ENCODE measurements around the gene CEP350. TPM values are rescaled to one million over a fixed set of nuclear protein-coding genes. Genes with fewer than 3 reads are reported as not detected.

CEP350 gene, protein sequence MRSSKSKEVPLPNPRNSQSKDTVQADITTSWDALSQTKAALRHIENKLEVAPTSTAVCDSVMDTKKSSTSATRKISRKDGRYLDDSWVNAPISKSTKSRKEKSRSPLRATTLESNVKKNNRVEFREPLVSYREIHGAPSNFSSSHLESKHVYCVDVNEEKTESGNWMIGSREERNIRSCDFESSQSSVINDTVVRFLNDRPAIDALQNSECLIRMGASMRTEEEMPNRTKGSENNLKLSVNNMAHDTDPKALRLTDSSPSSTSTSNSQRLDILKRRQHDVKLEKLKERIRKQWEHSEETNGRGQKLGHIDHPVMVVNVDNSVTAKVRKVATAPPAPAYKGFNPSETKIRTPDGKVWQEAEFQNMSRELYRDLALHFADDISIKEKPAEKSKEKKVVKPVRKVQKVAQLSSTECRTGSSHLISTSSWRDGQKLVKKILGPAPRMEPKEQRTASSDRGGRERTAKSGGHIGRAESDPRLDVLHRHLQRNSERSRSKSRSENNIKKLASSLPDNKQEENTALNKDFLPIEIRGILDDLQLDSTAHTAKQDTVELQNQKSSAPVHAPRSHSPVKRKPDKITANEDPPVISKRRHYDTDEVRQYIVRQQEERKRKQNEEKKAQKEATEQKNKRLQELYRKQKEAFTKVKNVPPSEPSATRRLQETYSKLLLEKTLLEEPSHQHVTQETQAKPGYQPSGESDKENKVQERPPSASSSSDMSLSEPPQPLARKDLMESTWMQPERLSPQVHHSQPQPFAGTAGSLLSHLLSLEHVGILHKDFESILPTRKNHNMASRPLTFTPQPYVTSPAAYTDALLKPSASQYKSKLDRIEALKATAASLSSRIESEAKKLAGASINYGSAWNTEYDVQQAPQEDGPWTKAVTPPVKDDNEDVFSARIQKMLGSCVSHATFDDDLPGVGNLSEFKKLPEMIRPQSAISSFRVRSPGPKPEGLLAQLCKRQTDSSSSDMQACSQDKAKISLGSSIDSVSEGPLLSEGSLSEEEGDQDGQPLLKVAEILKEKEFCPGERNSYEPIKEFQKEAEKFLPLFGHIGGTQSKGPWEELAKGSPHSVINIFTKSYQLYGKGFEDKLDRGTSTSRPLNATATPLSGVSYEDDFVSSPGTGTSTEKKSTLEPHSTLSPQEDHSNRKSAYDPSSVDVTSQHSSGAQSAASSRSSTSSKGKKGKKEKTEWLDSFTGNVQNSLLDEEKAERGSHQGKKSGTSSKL (N-terminal part only)
- polyA plus RNA-seq (2013) = 12.5 and 12.7 TPM in 2 replicates

DNA sequence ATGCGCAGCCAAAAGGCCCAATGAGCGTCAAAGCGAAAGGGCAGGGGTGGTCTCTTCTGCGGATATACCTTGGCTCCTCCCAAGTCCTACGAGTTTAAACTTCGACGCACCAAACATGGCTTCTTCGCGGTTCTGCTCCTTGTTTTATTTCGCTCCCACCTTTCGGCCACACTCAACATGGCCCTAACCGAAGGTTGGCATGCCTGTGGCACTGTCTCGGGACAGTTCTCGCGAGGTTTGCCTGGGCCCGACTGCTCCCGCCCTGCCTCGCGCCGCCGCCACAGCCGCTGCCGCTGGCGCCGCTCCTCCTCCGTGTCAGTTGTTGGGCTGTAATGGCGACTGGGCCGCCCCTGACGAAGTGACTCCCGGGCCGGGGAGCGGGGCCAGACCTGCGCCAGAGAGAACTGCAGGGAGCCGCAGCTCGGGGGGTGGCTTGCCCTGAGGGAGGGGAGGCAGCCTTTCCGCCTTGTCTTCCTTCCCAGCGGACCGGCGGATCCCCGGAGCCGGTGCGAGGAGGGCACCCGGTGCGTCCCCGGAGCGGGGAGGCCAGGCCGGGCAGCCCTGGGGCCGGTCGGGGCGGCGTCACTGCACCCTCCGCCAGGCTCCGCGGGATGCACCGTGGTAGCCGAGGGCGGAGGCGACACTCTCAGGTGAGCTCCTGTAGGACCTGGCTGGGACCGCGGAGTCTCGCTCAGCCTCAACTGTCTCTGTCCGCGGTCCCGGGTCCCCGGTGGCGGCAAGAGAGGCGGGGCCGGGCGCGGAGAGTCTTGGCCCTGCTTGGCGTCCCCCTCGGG is at the start of gene CEP350:
Gene CEP350 (plus strand): TSS at position 318 of the 794 bp plus-strand sequence. CDS start 31,372 bp downstream, outside the sequence.
- Histone ChIP-seq H2BK12ac (ENCODE audit: low read length) (no peak within 1 kb of the TSS), H3K79me2 (ENCODE audit: control insufficient read depth, insufficient read depth, low read length, poor library complexity) (peaks cover 6% of the 10 kb centered on the region), H2BK120ac (ENCODE audit: insufficient read depth, low read length, poor library complexity) (peak within 1 kb of the TSS; percentile 59), H3K14ac (ENCODE audit: low read length) (peak within 1 kb of the TSS; percentile 93), H3K18ac (ENCODE audit: low read length) (peak within 1 kb of the TSS; percentile 84), H3K9me3 (ENCODE audit: insufficient read depth, low read depth, low read length) (no peaks in the 10 kb centered on the region), H3K4me3 (ENCODE audit: low read depth, low read length) (peak within 1 kb of the TSS; percentile 98), H3K9ac (ENCODE audit: low read length) (peak within 1 kb of the TSS; percentile 96), H3K36me3 (ENCODE audit: control insufficient read depth in 1 of 2, insufficient read depth in 2 of 2, low read length in 2 of 2) (no peaks in the 10 kb centered on the region), H4K91ac (ENCODE audit: low read depth, low read length) (peak within 1 kb of the TSS; percentile 88), H3K27ac (ENCODE audit: low read depth, low read length) (peak within 1 kb of the TSS; percentile 84), H4K12ac (ENCODE audit: low read depth, low read length) (peak within 1 kb of the TSS; percentile 79), H3K4ac (ENCODE audit: low read depth, low read length) (peak within 1 kb of the TSS; percentile 66), H2AFZ (ENCODE audit: insufficient read depth, low read length, poor library complexity) (peak within 1 kb of the TSS; percentile 83), H3K4me2 (ENCODE audit: low read length) (peak within 1 kb of the TSS; percentile 82), H2AK5ac (ENCODE audit: low read length) (no peak within 1 kb of the TSS), H4K8ac (ENCODE audit: low read depth, low read length) (peak within 1 kb of the TSS; percentile 94), H3K23ac (ENCODE audit: low read length) (no peak within 1 kb of the TSS), H3K27me3 (ENCODE audit: insufficient read depth, low read length) (no peaks in the 10 kb centered on the region), H3K4me1 (ENCODE audit: control insufficient read depth in 1 of 2, insufficient read depth in 2 of 2, low read length in 2 of 2) (no peaks in the 10 kb centered on the region), H3K79me1 (ENCODE audit: low read length) (peaks cover 6% of the 10 kb centered on the region), H2BK5ac (ENCODE audit: low read depth, low read length, poor library complexity) (peak within 1 kb of the TSS; percentile 83)
- peak; percentile 99 to 100 for DNase-seq
- no CpG with 5 or more reads among the region's 72 CpGs for WGBS (ENCODE audit: extremely low coverage, insufficient coverage, insufficient read length)

DNA sequence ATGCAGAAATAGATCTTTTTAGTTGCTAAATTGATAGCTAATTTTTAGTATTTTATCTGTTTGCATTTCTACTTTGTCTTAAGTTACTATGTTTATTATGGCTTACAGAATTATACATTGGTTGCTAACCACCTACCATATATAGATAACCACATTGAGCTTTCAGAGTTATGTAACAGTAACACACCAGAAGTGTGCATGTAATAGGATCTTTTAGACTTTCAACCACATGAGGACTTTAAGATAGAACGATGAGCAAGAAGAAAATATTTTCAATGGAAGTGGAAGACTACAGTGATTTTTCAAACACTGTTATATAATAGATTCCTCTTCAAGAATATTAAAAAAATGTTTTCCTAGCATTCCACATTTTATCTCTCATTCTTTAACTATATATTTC is 43.7 kb upstream of the CEP350 start:
- no peak overlapping the region for H3K18ac ChIP-seq (ENCODE audit: low read length)
- H4K91ac ChIP-seq (ENCODE audit: low read depth, low read length) = no peak overlapping the region
- H4K8ac ChIP-seq (ENCODE audit: low read depth, low read length) = no peak overlapping the region
- no peak overlapping the region for H3K23ac ChIP-seq (ENCODE audit: low read length)
- no peak overlapping the region for H3K27ac ChIP-seq (ENCODE audit: low read depth, low read length)
- no peak overlapping the region for H3K9ac ChIP-seq (ENCODE audit: low read length)
- no peaks in the 10 kb centered on the region for H3K79me2 ChIP-seq (ENCODE audit: control insufficient read depth, insufficient read depth, low read length, poor library complexity)
- no peaks in the 10 kb centered on the region for H3K79me1 ChIP-seq (ENCODE audit: low read length)
- no peak overlapping the region for H2BK5ac ChIP-seq (ENCODE audit: low read depth, low read length, poor library complexity)
- H3K4me1 ChIP-seq (ENCODE audit: control insufficient read depth in 1 of 2, insufficient read depth in 2 of 2, low read length in 2 of 2) = no peaks in the 10 kb centered on the region
- no peak overlapping the region for H3K4me2 ChIP-seq (ENCODE audit: low read length)
- no peak for DNase-seq
- H2BK12ac ChIP-seq (ENCODE audit: low read length) = no peak overlapping the region
- no peak overlapping the region for H2BK120ac ChIP-seq (ENCODE audit: insufficient read depth, low read length, poor library complexity)
- no peak overlapping the region for H2AK5ac ChIP-seq (ENCODE audit: low read length)
- H3K36me3 ChIP-seq (ENCODE audit: control insufficient read depth in 1 of 2, insufficient read depth in 2 of 2, low read length in 2 of 2) = peaks cover 0 to 6% of the 10 kb centered on the region in 2 experiments
- no peak overlapping the region for H3K14ac ChIP-seq (ENCODE audit: low read length)
- H4K12ac ChIP-seq (ENCODE audit: low read depth, low read length) = no peak overlapping the region
- H3K4ac ChIP-seq (ENCODE audit: low read depth, low read length) = no peak overlapping the region
- no peaks in the 10 kb centered on the region for H3K9me3 ChIP-seq (ENCODE audit: insufficient read depth, low read depth, low read length)
- H3K27me3 ChIP-seq (ENCODE audit: insufficient read depth, low read length) = no peaks in the 10 kb centered on the region
- no peak overlapping the region for H3K4me3 ChIP-seq (ENCODE audit: low read depth, low read length)
- WGBS (ENCODE audit: extremely low coverage, insufficient coverage, insufficient read length) = no CpG with 5 or more reads among the region's 1 CpG
- no peak overlapping the region for H2AFZ ChIP-seq (ENCODE audit: insufficient read depth, low read length, poor library complexity)

DNA sequence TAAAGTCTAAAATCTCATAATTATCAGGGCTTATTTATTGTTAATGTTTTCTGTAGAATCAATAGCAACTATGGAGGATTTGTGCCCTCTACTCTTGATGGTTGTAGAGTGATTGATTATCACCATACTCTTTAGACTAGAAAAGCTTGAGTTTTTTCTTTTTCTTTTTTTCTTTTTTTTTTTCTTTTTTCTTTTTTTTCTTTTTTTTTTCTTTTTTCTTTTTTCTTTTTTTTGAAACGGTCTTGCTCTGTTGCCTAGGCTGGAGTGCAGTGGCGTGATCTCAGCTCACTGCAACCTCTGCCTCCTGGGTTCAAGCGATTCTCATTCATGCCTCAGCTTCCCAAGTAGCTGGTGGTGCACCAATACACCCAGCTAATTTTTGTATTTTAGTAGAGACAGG is 42.8 kb upstream of the CEP350 start:
- no peak overlapping the region for H3K27ac ChIP-seq (ENCODE audit: low read depth, low read length)
- H4K91ac ChIP-seq (ENCODE audit: low read depth, low read length) = no peak overlapping the region
- no peaks in the 10 kb centered on the region for H3K79me2 ChIP-seq (ENCODE audit: control insufficient read depth, insufficient read depth, low read length, poor library complexity)
- H3K79me1 ChIP-seq (ENCODE audit: low read length) = no peaks in the 10 kb centered on the region
- no peaks in the 10 kb centered on the region for H3K27me3 ChIP-seq (ENCODE audit: insufficient read depth, low read length)
- WGBS (ENCODE audit: extremely low coverage, insufficient coverage, insufficient read length) = no CpG with 5 or more reads among the region's 3 CpGs
- H3K14ac ChIP-seq (ENCODE audit: low read length) = no peak overlapping the region
- no peak overlapping the region for H2BK5ac ChIP-seq (ENCODE audit: low read depth, low read length, poor library complexity)
- H2AFZ ChIP-seq (ENCODE audit: insufficient read depth, low read length, poor library complexity) = no peak overlapping the region
- no peak overlapping the region for H4K8ac ChIP-seq (ENCODE audit: low read depth, low read length)
- H2AK5ac ChIP-seq (ENCODE audit: low read length) = no peak overlapping the region
- H3K36me3 ChIP-seq (ENCODE audit: control insufficient read depth in 1 of 2, insufficient read depth in 2 of 2, low read length in 2 of 2) = peaks cover 1 to 6% of the 10 kb centered on the region in 2 experiments
- H2BK120ac ChIP-seq (ENCODE audit: insufficient read depth, low read length, poor library complexity) = no peak overlapping the region
- H3K4ac ChIP-seq (ENCODE audit: low read depth, low read length) = no peak overlapping the region
- H3K9me3 ChIP-seq (ENCODE audit: insufficient read depth, low read depth, low read length) = no peaks in the 10 kb centered on the region
- no peak overlapping the region for H3K9ac ChIP-seq (ENCODE audit: low read length)
- no peak for DNase-seq
- no peak overlapping the region for H3K4me3 ChIP-seq (ENCODE audit: low read depth, low read length)
- no peak overlapping the region for H2BK12ac ChIP-seq (ENCODE audit: low read length)
- H3K18ac ChIP-seq (ENCODE audit: low read length) = no peak overlapping the region
- H4K12ac ChIP-seq (ENCODE audit: low read depth, low read length) = no peak overlapping the region
- no peak overlapping the region for H3K23ac ChIP-seq (ENCODE audit: low read length)
- no peaks in the 10 kb centered on the region for H3K4me1 ChIP-seq (ENCODE audit: control insufficient read depth in 1 of 2, insufficient read depth in 2 of 2, low read length in 2 of 2)
- H3K4me2 ChIP-seq (ENCODE audit: low read length) = no peak overlapping the region

Data from trophoblast cell (in vitro differentiated cells and primary cell).